ENCODE data around the gene TREH. TPM values are rescaled to one million over a fixed set of nuclear protein-coding genes. Genes with fewer than 3 reads are reported as not detected.

TREH gene
- total RNA-seq, 1 donor from 2014 or later: not detected

GRCh38 chr11:118648291-118648690 is 31.2 kb downstream of the TREH start:
- DNase-seq (ENCODE audit: low read depth in 2 of 2): no peak

DNA sequence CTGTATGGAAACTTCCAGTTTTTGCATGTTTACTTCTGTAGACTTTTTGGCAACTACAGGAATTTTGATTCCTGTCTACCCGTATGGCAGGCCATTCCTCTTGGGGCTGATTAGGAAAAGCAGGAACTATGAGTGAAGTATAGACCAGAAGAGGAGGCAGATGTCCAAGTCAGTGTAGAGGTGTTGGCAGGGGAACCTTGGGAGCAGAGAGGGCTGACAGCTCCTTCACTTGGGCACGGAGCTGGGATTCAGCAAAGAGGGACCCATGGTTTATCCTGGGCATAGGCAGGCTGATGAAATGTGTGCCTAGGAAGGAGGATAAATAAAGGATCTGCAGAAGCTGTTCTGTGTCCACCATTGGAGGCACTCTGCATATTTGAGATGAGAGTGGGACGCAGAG is 33.1 kb downstream of the TREH start:
- DNase-seq (ENCODE audit: low read depth in 2 of 2): peak in 1 of 2 donors; percentile 46

DNA sequence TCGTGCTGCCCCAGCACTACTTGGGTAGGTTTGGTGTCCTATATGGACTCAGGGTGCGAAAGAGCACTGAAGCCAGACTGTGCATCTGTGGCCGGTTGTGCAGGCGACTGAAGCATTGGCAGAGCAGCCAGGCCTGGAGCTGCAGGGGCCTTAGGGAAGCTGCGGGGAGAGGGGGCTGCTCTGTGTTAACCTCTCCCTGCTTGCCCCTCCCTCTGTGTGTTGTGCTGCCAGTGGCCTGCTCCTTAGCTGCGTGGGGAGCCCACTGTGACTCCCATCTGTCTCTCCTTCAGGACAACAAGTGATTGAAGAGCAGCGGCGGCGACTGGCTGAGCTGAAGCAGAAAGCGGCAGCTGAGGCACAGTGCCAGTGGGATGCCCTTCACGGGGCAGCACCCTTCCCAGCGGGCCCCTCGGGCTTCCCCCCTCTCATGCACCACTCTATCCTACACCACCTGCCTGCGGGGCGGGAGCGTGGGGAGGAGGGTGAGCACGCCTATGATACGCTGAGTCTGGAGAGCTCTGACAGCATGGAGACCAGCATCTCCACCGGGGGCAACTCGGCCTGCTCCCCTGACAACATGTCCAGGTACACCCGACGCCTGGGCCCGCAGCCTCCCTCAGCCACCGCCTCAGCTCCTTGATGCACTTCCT is 34.3 kb downstream of the TREH start:
- no peak for DNase-seq (ENCODE audit: low read depth in 2 of 2)

GRCh38 chr11:118644496-118644895 is 35.0 kb downstream of the TREH start:
- DNase-seq (ENCODE audit: low read depth in 2 of 2): no peak

DNA sequence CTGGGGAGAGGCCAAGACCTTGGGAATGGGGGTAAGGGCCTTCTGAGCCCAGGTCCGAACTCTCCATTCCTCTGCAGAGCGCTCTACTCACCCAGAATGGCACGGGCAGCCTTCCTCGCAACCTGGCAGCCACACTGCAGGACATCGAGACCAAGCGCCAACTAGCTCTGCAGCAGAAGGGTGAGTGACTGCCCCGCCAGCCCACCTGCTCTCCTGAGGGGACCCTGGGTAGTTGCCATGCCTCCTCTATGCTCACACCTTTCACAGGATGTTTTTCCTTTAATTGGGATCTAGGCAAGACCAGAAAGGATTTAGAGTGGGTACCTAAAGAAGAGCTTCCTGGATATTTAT is 35.5 kb downstream of the TREH start:
- no peak for DNase-seq (ENCODE audit: low read depth in 2 of 2)

GRCh38 chr11:118643142-118643994 is 36.1 kb downstream of the TREH start:
- DNase-seq (ENCODE audit: low read depth in 2 of 2): no peak

DNA sequence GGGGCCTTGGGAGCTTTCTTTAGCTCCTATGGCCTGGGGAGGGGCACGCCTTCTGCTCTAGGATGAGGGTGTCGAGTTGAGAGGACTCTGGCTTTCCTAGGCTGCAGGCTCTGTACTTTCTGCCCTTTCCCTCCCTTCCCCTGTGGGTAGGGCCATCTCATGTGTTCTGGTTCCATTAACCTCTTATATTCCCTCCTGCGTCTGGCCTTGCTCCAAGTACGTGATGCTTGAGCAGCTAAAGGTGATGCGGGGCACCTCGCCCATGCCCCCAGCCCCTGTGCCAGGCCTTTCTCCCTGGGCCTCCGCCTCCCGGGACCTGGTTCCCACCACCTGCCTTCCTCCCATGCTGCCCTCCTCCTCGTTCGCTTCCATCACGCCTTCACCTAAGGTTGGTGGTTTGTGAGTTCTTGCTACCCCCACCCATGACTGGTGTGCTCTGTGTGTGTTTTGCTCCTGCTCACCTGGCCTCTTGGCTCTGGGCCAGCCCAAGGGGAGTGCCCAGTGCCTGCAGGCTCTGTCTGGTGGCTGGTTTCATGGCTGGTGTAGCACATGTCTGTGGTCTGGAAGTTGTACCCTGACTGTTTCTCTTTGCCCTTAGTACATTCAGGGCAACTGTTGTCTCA is 37.9 kb downstream of the TREH start:
- no peak for DNase-seq (ENCODE audit: low read depth in 2 of 2)

DNA sequence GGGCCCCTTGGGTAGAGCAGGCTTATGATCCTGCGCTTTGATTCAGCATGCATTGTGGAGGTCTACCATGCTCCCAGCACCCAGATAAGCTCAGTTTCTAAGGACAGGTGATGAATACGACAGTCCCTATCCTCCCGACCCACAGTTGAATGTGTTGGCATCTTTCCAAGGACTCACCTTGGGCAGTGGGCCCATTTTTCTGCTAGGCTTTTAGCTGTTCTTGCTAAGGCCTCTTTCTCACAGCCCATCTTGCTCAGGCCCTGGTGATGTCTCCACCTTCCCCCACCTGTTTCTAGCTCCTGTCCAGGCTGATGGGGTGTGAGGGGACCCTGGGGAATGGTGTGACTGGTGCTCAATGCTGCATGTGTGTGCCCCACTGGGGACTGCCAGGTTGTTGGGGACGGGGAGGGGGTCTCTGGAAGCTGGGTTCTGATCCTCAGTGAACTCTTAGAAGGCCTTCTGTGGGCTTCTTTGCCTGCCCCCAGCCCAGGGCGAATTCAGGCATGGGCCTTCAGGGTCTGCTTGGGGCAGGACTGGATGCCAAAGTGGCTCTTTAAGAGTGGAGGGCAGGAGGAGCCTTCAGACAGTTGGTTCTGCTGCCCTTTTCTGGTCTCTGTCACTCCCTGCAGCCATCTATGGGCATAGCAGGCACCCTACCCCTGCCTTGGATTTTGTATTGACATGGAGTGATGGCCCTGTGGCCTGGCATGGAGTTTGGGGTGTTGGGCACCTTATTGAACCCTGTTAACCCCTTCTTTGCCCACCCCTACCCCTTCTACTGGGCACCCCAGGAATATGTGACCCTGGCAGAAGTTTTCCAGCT is 38.9 kb downstream of the TREH start:
- no peak for DNase-seq (ENCODE audit: low read depth in 2 of 2)

GRCh38 chr11:118639899-118640298 is 39.6 kb downstream of the TREH start:
- DNase-seq (ENCODE audit: low read depth in 2 of 2): no peak

DNA sequence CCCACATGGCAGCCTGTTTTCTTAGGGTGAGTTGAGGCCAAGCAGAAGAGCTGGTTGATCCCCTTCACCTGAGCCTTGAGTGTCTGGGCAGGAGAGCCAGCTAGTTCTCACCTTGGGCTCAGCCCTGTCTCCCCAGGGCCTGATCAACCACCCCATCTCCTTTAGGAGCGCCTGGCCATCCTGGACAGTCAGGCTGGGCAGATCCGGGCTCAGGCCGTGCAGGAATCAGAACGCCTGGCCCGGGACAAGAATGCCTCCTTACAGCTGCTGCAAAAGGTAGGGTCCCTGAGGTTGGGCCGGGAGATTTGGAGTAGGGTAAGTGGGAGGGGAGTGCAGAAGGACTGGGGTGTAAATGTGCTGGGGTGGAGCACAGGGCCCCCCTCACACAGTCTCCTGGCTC is 40.7 kb downstream of the TREH start:
- DNase-seq (ENCODE audit: low read depth in 2 of 2): no peak

- DNase-seq (ENCODE audit: low read depth in 2 of 2): no peak
Observed at GRCh38 chr11:118636569-118637290, 42.7 kb downstream of the TREH start.

DNA sequence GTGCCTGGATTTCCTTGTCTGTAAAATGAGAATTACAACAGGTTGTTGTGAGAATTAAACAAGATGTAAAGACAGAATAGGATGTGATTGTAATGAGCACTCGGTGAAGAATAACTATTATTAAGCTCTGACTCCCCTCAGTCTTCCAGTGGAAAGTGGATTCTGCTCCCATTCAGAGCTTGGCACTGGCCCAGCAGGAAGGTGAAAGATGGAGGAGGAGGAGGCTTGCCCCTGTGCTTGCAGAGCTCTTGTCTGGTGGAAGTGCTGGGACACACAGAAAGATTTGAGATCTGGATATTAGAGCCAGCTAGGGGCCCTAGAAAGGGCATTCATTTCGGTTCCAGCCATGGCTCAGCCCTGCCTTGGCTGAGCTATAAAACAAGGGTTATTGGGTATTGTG is 43.8 kb downstream of the TREH start:
- no peak for DNase-seq (ENCODE audit: low read depth in 2 of 2)

GRCh38 chr11:118635237-118635591 is 44.2 kb downstream of the TREH start:
- no peak for DNase-seq (ENCODE audit: low read depth in 2 of 2)

DNA sequence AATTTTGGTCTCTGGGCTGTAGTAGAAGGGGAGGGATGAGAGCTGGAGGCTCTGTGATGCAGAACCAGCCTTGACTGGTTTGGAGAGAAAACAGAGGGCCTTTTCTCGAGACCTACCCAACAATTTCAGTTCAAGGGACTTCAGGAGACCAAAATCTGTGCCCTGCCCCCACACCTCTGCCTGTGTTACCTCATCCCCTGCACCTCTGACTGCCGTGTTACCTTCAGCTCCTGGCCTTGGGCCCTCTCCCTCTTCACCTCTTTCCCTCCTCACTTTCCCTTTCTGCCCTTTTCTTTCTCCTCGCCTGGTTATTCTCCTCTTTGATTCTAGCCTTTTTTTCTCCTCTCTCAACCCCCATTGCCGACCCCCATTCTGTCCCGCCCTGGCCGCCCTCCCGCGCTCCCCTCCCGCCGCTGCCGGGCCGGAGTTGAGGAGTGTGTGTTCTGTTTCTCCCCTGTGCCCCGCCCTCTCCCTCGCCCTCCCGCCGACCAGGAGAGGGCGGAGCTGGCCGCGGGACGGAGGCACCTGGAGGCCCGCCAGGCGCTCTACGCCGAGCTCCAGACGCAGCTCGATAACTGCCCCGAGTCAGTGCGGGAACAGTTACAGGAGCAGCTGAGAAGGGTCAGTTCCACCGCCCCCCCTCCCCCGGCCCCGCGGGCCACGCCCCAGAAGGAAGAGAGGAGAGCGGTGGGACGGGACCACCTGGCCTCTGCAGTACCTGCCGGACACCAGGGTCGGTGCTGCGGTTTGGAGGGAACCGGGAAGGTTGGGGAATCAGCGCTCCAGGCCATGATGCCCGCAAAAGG is 44.8 kb downstream of the TREH start:
- DNase-seq (ENCODE audit: low read depth in 2 of 2): peak; percentile 53

DNA sequence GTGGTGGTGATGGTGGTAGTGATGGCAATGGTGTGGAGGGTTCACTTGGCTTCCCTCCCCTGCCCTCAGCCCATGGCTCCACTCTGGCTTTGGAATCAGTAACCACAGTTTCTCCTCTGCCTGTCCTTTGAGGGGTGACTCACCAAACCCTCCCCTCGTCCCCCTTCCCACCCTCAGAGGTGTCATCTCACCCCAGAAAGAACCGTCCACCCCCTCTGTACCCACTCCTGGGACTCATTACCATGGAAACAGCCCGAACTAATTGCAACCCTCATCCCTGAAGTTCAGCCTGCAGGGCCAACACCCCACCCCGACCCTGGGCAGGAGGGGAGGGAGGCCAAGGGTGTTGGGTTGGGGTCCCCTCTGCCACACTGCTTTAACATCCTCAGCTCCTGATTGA is 45.5 kb downstream of the TREH start:
- DNase-seq (ENCODE audit: low read depth in 2 of 2): no peak

DNA sequence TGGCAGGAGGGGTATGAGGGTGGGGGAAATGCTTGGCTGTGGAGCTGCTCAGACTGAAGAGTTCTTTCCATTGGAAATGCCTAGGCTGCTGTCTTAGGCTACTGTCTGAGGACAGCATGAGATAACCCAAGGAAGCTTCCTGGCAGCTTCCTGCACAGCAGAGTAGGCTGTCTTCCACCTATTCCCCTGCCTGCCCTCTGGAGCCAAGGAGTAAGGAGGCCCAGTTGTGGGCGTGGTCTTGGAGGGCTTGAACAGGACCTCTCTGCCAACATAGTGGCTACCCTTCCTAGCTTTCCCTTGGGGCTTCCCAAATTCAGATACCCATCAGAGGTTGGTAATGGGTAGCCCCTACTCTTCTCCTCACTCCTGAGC is 46.1 kb downstream of the TREH start:
- DNase-seq (ENCODE audit: low read depth in 2 of 2): no peak

DNA sequence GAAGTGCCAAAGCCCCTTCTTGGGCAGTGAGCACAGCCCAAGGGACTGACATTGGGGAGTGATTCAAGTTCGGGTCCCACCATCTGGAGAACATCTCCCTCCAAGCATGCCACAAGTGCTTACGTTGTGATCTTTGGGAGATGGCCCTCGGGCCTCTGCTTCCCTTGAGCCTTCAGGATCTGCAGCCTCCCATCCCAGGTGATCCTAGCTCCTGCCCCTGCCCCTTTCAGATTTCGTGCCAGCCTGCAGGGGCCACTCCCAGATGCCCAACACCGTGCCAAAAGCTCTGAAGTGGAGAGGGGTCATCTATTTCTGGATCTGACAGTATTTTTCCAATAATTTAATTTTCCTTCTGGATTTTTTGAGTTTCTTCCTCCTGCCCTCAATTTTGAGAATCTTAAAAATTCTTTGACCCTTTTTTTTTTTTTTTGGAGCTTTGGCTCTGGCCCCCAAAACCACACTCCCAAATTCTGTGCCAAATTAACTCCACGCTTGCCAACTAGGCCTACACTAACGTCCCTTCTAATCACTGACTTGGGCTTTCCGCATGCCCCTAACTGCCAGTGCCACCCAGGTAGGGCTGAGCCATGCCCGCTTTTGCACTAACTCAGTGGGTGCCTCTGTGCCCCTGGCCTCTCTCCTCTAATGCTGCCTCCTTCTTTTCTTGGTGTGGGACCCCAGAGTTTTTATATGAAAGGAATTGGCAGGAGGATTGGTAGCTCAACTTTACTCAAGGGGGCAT is 46.7 kb downstream of the TREH start:
- no peak for DNase-seq (ENCODE audit: low read depth in 2 of 2)

DNA sequence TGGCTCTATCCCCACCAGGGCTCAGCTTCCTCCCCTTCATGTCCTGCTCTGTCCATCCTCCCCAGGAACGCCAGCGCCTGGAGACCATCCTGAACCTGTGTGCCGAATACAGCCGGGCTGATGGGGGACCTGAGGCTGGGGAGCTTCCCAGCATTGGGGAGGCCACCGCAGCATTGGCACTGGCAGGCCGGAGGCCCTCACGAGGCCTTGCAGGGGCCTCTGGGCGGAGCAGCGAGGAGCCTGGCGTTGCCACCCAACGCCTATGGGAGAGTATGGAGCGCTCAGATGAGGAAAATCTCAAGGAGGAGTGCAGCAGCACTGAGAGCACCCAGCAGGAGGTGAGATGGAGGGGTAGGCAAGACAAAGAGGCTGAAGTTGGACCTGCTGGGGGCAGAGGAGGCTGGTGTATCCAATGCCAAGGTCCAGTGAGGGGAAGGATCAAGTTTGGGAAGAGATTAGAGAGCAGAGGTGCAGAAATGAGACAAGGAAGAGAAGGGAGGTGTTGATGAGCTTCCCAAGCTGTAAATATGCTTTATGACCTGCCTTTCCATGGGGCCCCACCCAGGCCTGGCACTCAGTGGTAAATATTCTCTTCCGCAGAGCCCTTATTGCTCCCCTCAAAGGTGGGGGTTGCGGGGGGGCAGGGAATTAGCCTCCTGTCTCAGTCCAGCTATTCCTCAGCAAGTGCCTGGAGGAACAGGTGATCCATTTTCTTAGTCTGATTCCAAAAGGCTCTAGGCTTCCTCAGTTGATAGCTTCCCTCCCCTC is 48.1 kb downstream of the TREH start:
- DNase-seq (ENCODE audit: low read depth in 2 of 2): no peak
